HG03439 (cell line): ENCODE results near the gene GUCY2D.

Experiments used
- ATAC-seq: cut with Tn5 transposase; IDR thresholded peaks from one replicate; pipeline ENCODE4 v1.9.1; 2021; ENCODE audit warnings: mild to moderate bottlenecking, moderate library complexity; ENCODE audit not compliant: unreplicated experiment

GUCY2D gene

GRCh38 chr17:8063761-8064534, 61.5 kb downstream of the GUCY2D start:
- ATAC-seq, result no peak

GRCh38 chr17:8064561-8065019, 62.2 kb downstream of the GUCY2D start:
- no peak for ATAC-seq

- no peak for ATAC-seq
Observed at GRCh38 chr17:8066841-8067775, 64.7 kb downstream of the GUCY2D start.

- no peak for ATAC-seq
Observed at GRCh38 chr17:8067806-8068205, 65.4 kb downstream of the GUCY2D start.

- no peak for ATAC-seq
Observed at GRCh38 chr17:8068736-8069586, 66.5 kb downstream of the GUCY2D start.

GRCh38 chr17:8069587-8069860, 67.1 kb downstream of the GUCY2D start:
- ATAC-seq, result no peak
